H9 (cell line): Measurements from ENCODE around the gene AFF4. TPM values are rescaled to one million over a fixed set of nuclear protein-coding genes. Genes with fewer than 3 reads are reported as not detected.

Experiments
- DNase-seq: peaks from one replicate; pipeline ENCODE4 v3.0.0-alpha.2; 2017
- H2AFZ ChIP-seq: one replicate; pipeline ENCODE4 v1.6.1; 2013; ENCODE audit warnings: mild to moderate bottlenecking, low read length, control low read depth, moderate library complexity
- H2AK5ac ChIP-seq: 2 replicates; pipeline ENCODE4 v1.6.1; 2013; ENCODE audit warnings: low read length, control low read depth, mixed read lengths; ENCODE audit not compliant: insufficient read length
- H2BK120ac ChIP-seq: one replicate; pipeline ENCODE4 v1.6.1; 2013; ENCODE audit warnings: low read depth, mild to moderate bottlenecking, low read length, control low read depth, inconsistent platforms; ENCODE audit not compliant: poor library complexity, severe bottlenecking
- H2BK12ac ChIP-seq: 2 replicates; pipeline ENCODE4 v1.6.1; 2013; ENCODE audit warnings: low read length, control low read depth, mixed read lengths, low read depth; ENCODE audit not compliant: insufficient read length
- H2BK15ac ChIP-seq: 2 replicates; pipeline ENCODE4 v1.6.1; 2013; ENCODE audit warnings: low read depth, low read length, control low read depth
- H2BK20ac ChIP-seq: one replicate; pipeline ENCODE4 v1.6.1; 2013; ENCODE audit warnings: low read depth, mild to moderate bottlenecking, low read length, control low read depth, inconsistent platforms; ENCODE audit not compliant: poor library complexity, severe bottlenecking
- H2BK5ac ChIP-seq: 2 replicates; pipeline ENCODE4 v1.6.1; 2013; ENCODE audit warnings: low read length, control low read depth, mixed read lengths; ENCODE audit not compliant: insufficient read length
- H3K14ac ChIP-seq: 2 replicates; pipeline ENCODE4 v1.6.1; 2013; ENCODE audit warnings: low read length, control low read depth; ENCODE audit not compliant: insufficient read depth
- H3K18ac ChIP-seq: 2 replicates; pipeline ENCODE4 v1.6.1; 2013; ENCODE audit warnings: low read depth, mild to moderate bottlenecking, mixed read lengths, low read length, control low read depth; ENCODE audit not compliant: insufficient read length
- H3K23ac ChIP-seq: 2 replicates; pipeline ENCODE4 v1.6.1; 2013; ENCODE audit warnings: low read length, control low read depth, mixed read lengths, low read depth; ENCODE audit not compliant: insufficient read length
- H3K23me2 ChIP-seq: 2 replicates; pipeline ENCODE4 v1.6.1; 2013; ENCODE audit warnings: low read depth, mild to moderate bottlenecking, mixed read lengths, low read length, control low read depth; ENCODE audit not compliant: insufficient read length, poor library complexity, severe bottlenecking
- H3K27ac ChIP-seq: 2 replicates; pipeline ENCODE4 v1.5.1; 2013; ENCODE audit warnings: low read length, control low read depth, mixed read lengths, low read depth; ENCODE audit not compliant: insufficient read length
- H3K27me3 ChIP-seq: 2 replicates; pipeline ENCODE4 v1.6.1; 2013; ENCODE audit warnings: low read length, control low read depth, inconsistent platforms; ENCODE audit not compliant: insufficient read depth
- H3K4ac ChIP-seq: 2 replicates; pipeline ENCODE4 v1.6.1; 2013; ENCODE audit warnings: low read depth, mild to moderate bottlenecking, control low read depth, inconsistent platforms, low read length, moderate library complexity
- H3K4me1 ChIP-seq: 2 replicates; pipeline ENCODE4 v1.6.1; 2013; ENCODE audit warnings: low read length, control low read depth, inconsistent platforms; ENCODE audit not compliant: insufficient read depth
- H3K4me2 ChIP-seq: 2 replicates; pipeline ENCODE4 v1.6.1; 2013; ENCODE audit warnings: low read length, control low read depth, mixed read lengths; ENCODE audit not compliant: insufficient read length, insufficient read depth
- H3K56ac ChIP-seq: 2 replicates; pipeline ENCODE4 v1.6.1; 2013; ENCODE audit warnings: low read depth, mild to moderate bottlenecking, mixed read lengths, low read length, control low read depth; ENCODE audit not compliant: insufficient read length
- H3K79me1 ChIP-seq: 2 replicates; pipeline ENCODE4 v1.6.1; 2013; ENCODE audit warnings: low read depth, mild to moderate bottlenecking, moderate library complexity, low read length, control low read depth, inconsistent platforms; ENCODE audit not compliant: insufficient read depth, poor library complexity, severe bottlenecking
- H3K79me2 ChIP-seq: 2 replicates; pipeline ENCODE4 v1.6.1; 2013; ENCODE audit warnings: low read length, control low read depth, inconsistent platforms; ENCODE audit not compliant: insufficient read depth
- H3K9ac ChIP-seq: 2 replicates; pipeline ENCODE4 v1.6.1; 2013; ENCODE audit warnings: low read length, control low read depth, mixed read lengths; ENCODE audit not compliant: insufficient read length; ENCODE audit errors: extremely low read depth
- H3K9me3 ChIP-seq: one replicate; pipeline ENCODE4 v1.6.1; 2013; ENCODE audit warnings: low read depth, low read length, inconsistent platforms; ENCODE audit not compliant: control insufficient read depth
- H3T11ph ChIP-seq: one replicate; pipeline ENCODE4 v1.6.1; 2013; ENCODE audit warnings: mild to moderate bottlenecking, low read length, control low read depth, inconsistent platforms
- H4K20me1 ChIP-seq: one replicate; pipeline ENCODE4 v1.6.1; 2013; ENCODE audit not compliant: control insufficient read depth, insufficient read length, insufficient read depth
- H4K5ac ChIP-seq: 2 replicates; pipeline ENCODE4 v1.6.1; 2013; ENCODE audit warnings: low read depth, mild to moderate bottlenecking, mixed read lengths, low read length, control low read depth; ENCODE audit not compliant: insufficient read length
- H4K8ac ChIP-seq: replicated peaks from 2 replicates; pipeline ENCODE4 v1.6.1; 2013; ENCODE audit warnings: low read length, control low read depth, mixed read lengths, low read depth; ENCODE audit not compliant: insufficient read length
- H4K91ac ChIP-seq: 2 replicates; pipeline ENCODE4 v1.6.1; 2013; ENCODE audit warnings: low read depth, mild to moderate bottlenecking, moderate library complexity, mixed read lengths, low read length, control low read depth; ENCODE audit not compliant: insufficient read length
- H3K27ac Mint-ChIP-seq, 3 experiments: 2 replicates in 2 of 3; 3 replicates in 1 of 3; pipeline ENCODE4 v1.8.0; 2020 to 2021; ENCODE audit warnings: mixed read lengths in 3 of 3, mild to moderate bottlenecking in 1 of 3, moderate library complexity in 1 of 3
- H3K27me3 Mint-ChIP-seq: 2 replicates; pipeline ENCODE4 v1.8.0; 2021; ENCODE audit warnings: low read depth, mild to moderate bottlenecking, moderate library complexity, mixed read lengths
- H3K36me3 Mint-ChIP-seq, 3 experiments: 2 replicates in 2 of 3; 3 replicates in 1 of 3; pipeline ENCODE4 v1.8.0; 2020 to 2021; ENCODE audit warnings: low read depth in 3 of 3, mixed read lengths in 3 of 3; ENCODE audit not compliant: insufficient read depth in 1 of 3
- H3K4me1 Mint-ChIP-seq, 2 experiments: 2 replicates each; pipeline ENCODE4 v1.8.0; 2020; ENCODE audit warnings: mixed read lengths in 2 of 2
- H3K4me3 Mint-ChIP-seq, 2 experiments: 2 replicates in 1 of 2; 3 replicates in 1 of 2; pipeline ENCODE4 v1.8.0; 2020 to 2021; ENCODE audit warnings: mild to moderate bottlenecking in 2 of 2, mixed read lengths in 2 of 2, moderate library complexity in 1 of 2
- H3K9me3 Mint-ChIP-seq, 2 experiments: 2 replicates in 1 of 2; 3 replicates in 1 of 2; pipeline ENCODE4 v1.8.0; 2020; ENCODE audit warnings: mild to moderate bottlenecking in 2 of 2, mixed read lengths in 2 of 2, moderate library complexity in 1 of 2
- WGBS: extraction: QIAGEN DNeasy Blood & Tissue Kit; methylation state at CpG from one replicate; pipeline ENCODE4 v1.1.7; 2013; ENCODE audit warnings: missing lambda C conversion rate, low lambda C conversion rate, mixed read lengths; ENCODE audit not compliant: insufficient read length; ENCODE audit errors: extremely low coverage; 5-methylcytosine and 5-hydroxymethylcytosine counted together
- total RNA-seq: library from RNA; stranded (reverse); gene quantifications from 2 replicates; pipeline ENCODE4 v1.2.1, GENCODE V29; 2021
- TF ChIP-seq, protein P1 (sequence below): fragments of 200-600 bp; sonication (generic); conservative IDR thresholded peaks from 3 replicates; pipeline ENCODE4 v1.8.0; 2021; ENCODE audit warnings: antibody characterized with exemption, mild to moderate bottlenecking

The AFF4 gene
- total RNA-seq, 1 experiment from 2014 or later = 73.2 TPM

DNA sequence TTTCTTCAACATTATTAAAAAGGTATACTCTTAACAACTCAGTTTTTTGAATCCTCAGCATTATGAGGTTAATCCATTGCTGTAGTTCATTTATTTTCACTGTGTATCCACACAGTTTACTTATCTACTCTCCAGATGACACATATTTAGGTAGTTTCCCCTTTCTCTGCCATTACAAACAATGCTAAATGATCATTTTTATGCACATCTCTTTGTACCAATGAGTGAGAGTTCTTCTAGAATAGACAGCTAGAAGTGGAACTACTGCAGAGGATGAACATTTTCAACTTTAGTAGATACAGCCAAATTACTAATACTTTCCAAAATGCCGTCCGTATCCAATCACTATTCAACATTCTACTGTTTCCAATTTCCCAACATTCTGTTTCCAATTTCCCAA, 11.5 kb downstream of the AFF4 start:
- Mint-ChIP-seq H3K36me3 (peaks cover 12 to 20% (median 18%) of the 10 kb centered on the region in 3 experiments; a peak in 6 of 7 replicates), H3K4me3 (no peak overlapping the region; a peak in 1 of 5 replicates), H3K4me1 (peaks cover 5 to 9% of the 10 kb centered on the region in 2 experiments), H3K27ac (no peak overlapping the region; a peak in 1 of 7 replicates), H3K27me3 (no peaks in the 10 kb centered on the region), H3K9me3 (no peaks in the 10 kb centered on the region)
- Histone ChIP-seq H4K20me1 (no peaks in the 10 kb centered on the region), H3K79me2 (peaks cover 57% of the 10 kb centered on the region; the same call in 1 of the 2 replicates), H2BK15ac (no peak overlapping the region), H3K4me1 (no peaks in the 10 kb centered on the region), H2AFZ (no peak overlapping the region), H3K14ac (no peak overlapping the region), H3K27ac (no peak overlapping the region), H2BK5ac (no peak overlapping the region), H3T11ph (no peak overlapping the region), H3K4ac (no peak overlapping the region), H3K9ac (no peak overlapping the region), H2BK120ac (no peak overlapping the region), H3K27me3 (no peaks in the 10 kb centered on the region), H3K18ac (no peak overlapping the region), H3K4me2 (no peak overlapping the region), H2AK5ac (no peak overlapping the region), H3K9me3 (no peaks in the 10 kb centered on the region), H4K8ac (no peak overlapping the region), H3K79me1 (no peaks in the 10 kb centered on the region), H4K91ac (no peak overlapping the region), H3K23ac (no peak overlapping the region), H2BK12ac (no peak overlapping the region), H3K23me2 (no peaks in the 10 kb centered on the region), H2BK20ac (no peak overlapping the region), H3K56ac (no peak overlapping the region), H4K5ac (no peak overlapping the region)
- TF ChIP-seq, protein P1, sequence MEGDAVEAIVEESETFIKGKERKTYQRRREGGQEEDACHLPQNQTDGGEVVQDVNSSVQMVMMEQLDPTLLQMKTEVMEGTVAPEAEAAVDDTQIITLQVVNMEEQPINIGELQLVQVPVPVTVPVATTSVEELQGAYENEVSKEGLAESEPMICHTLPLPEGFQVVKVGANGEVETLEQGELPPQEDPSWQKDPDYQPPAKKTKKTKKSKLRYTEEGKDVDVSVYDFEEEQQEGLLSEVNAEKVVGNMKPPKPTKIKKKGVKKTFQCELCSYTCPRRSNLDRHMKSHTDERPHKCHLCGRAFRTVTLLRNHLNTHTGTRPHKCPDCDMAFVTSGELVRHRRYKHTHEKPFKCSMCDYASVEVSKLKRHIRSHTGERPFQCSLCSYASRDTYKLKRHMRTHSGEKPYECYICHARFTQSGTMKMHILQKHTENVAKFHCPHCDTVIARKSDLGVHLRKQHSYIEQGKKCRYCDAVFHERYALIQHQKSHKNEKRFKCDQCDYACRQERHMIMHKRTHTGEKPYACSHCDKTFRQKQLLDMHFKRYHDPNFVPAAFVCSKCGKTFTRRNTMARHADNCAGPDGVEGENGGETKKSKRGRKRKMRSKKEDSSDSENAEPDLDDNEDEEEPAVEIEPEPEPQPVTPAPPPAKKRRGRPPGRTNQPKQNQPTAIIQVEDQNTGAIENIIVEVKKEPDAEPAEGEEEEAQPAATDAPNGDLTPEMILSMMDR = no peak
- DNase-seq = no peak
- 100% methylated on average over 2 of the region's 2 CpGs for WGBS
